DOHH2 (cell line): ENCODE measurements around the gene CACNG7.

Experiments
- CTCF ChIP-seq: fragments of 200-600 bp; sonication (generic); IDR thresholded peaks from one replicate; pipeline ENCODE4 v1.5.1; 2014; ENCODE audit warnings: antibody characterized with exemption, mild to moderate bottlenecking, low read depth, low read length; ENCODE audit not compliant: poor library complexity, severe bottlenecking
- EZH2phosphoT487 ChIP-seq: fragments of 200-600 bp; sonication (generic); IDR thresholded peaks from 2 replicates; pipeline ENCODE4 v1.6.1; 2017; ENCODE audit warnings: borderline replicate concordance, mild to moderate bottlenecking, antibody characterized with exemption, low read length, moderate library complexity, mixed read lengths

GRCh38 chr19:53942001-53942786 is 33.1 kb downstream of the CACNG7 start:
- TF ChIP-seq CTCF = no peak
- TF ChIP-seq EZH2phosphoT487 = no peak
